HL-60 (cell line): ENCODE results near the gene NRP2.

Experiments
- DNase-seq, 2 experiments: peaks; one replicate each; pipeline ENCODE4 v3.0.0-alpha.2; 2010 to 2020; ENCODE audit warnings: low read depth in 1 of 2, low spot score in 1 of 2
- H3K27ac ChIP-seq: fragments of 250-450 bp; sonication (Bioruptor Pico); replicated peaks from 2 replicates; pipeline ENCODE4 v1.5.1; 2020; ENCODE audit warnings: mild to moderate bottlenecking, moderate library complexity
- H3K27me3 ChIP-seq: fragments of 250-450 bp; sonication (Bioruptor Pico); 2 replicates; pipeline ENCODE4 v1.5.1; 2021; ENCODE audit warnings: mild to moderate bottlenecking, moderate library complexity; ENCODE audit not compliant: insufficient read depth, poor library complexity, severe bottlenecking
- H3K4me3 ChIP-seq: replicated peaks from 2 replicates; pipeline ENCODE4 v1.5.1; 2011; ENCODE audit warnings: mild to moderate bottlenecking, control low read depth, low read length; ENCODE audit not compliant: insufficient read depth
- CTCF ChIP-seq: IDR thresholded peaks from one replicate; pipeline ENCODE4 v1.5.1; 2011; ENCODE audit warnings: low read length, control low read depth, inconsistent platforms; ENCODE audit not compliant: insufficient read depth
- GABPA ChIP-seq: IDR thresholded peaks from 2 replicates; pipeline ENCODE4 v1.6.1; 2012; ENCODE audit warnings: low read depth
- POLR2AphosphoS5 ChIP-seq: IDR thresholded peaks from 2 replicates; pipeline ENCODE4 v1.6.1; 2012; ENCODE audit warnings: low read depth
- REST ChIP-seq: IDR thresholded peaks from 2 replicates; pipeline ENCODE4 v1.6.1; 2012; ENCODE audit warnings: low read depth; ENCODE audit not compliant: insufficient replicate concordance
- SPI1 ChIP-seq: IDR thresholded peaks from 2 replicates; pipeline ENCODE4 v1.6.1; 2012; ENCODE audit warnings: low read depth, mild to moderate bottlenecking, borderline replicate concordance

Gene NRP2

DNA sequence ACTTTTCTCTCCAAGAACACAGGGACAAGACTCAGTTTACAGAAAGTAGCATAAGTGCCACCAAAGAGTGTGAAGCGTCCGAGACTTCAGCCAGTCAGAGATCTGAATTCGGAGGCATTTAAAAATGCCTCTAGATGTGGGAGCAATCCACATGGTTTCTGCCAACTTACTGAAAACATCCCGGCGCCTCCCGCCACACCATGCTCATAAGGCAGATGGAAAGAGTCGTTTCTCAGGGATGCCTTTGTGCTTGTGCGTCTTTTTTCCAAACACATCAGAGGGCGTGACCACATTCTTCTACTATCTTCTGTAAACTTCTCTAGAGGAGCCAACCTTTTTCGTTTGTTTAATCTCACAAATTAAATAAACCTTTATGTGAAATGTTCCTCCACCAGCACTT is 88.7 kb downstream of the NRP2 start:
- no peak for DNase-seq
- TF ChIP-seq GABPA, result no peak

DNA sequence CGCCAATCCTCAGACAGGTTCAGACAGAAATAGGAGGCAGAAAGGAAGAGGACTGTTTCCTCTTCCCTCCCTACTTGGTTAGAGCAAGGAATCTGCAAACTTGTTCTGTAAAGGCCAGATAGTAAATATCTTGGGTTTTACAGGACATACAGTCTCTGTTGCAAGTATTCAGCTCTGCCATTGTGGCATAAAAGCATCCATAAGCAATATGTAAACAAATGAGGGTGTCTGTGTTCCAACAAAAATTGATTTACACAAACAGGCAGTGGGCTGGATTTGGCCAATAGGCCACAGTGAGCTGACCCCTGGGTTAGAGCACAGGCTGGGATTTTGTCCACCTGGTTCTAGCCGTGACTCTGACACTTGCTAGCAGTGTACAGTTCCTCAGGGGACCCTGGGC is 89.4 kb downstream of the NRP2 start:
- DNase-seq, result no peak
- no peak overlapping the region for H3K4me3 ChIP-seq
- TF ChIP-seq SPI1, result no peak
- TF ChIP-seq REST, result no peak
- TF ChIP-seq CTCF, result no peak
- no peak for TF ChIP-seq POLR2AphosphoS5
- no peak for TF ChIP-seq GABPA
- H3K27ac ChIP-seq, result no peak overlapping the region
- peaks cover 21% of the 10 kb centered on the region for H3K27me3 ChIP-seq

More for the DNA sequence above, 88.7 kb downstream of the NRP2 start:
- no peak overlapping the region for H3K4me3 ChIP-seq
- H3K27ac ChIP-seq, result no peak overlapping the region
- H3K27me3 ChIP-seq, result peaks cover 21% of the 10 kb centered on the region

GRCh38 chr2:205772983-205773382 is 90.7 kb downstream of the NRP2 start:
- Histone ChIP-seq H3K27ac (no peak overlapping the region), H3K27me3 (peaks cover 21% of the 10 kb centered on the region), H3K4me3 (no peak overlapping the region)
- DNase-seq, result no peak
- no peak for TF ChIP-seq GABPA
- TF ChIP-seq REST, result no peak
- TF ChIP-seq CTCF, result no peak
- TF ChIP-seq POLR2AphosphoS5, result no peak
- TF ChIP-seq SPI1, result no peak

DNA sequence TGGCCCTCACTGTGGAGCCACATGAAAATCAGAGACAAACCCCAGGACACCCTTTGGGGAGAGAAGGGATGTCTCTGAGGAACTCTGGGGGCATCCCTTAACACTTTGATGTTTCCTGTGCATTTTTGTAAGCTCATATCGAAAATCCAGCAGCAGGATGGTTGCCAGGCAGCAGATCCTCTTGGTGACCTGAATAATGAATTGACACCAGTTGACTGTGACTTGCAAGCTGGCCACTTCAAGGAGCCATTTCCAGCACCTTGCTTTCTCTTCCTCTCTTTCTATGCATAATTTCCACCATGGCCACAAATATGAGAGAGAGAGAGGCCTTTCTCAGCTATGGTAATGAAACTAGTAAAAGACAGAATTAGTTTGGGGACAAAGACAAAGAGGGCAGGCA is 91.7 kb downstream of the NRP2 start:
- DNase-seq, result no peak
- TF ChIP-seq SPI1 (no peak), POLR2AphosphoS5 (no peak), CTCF (no peak), GABPA (no peak), REST (no peak)
- Histone ChIP-seq H3K27me3 (peaks cover 21% of the 10 kb centered on the region), H3K27ac (no peak overlapping the region), H3K4me3 (no peak overlapping the region)
